ENCODE data around the gene ANGPTL2.

ANGPTL2 gene

DNA sequence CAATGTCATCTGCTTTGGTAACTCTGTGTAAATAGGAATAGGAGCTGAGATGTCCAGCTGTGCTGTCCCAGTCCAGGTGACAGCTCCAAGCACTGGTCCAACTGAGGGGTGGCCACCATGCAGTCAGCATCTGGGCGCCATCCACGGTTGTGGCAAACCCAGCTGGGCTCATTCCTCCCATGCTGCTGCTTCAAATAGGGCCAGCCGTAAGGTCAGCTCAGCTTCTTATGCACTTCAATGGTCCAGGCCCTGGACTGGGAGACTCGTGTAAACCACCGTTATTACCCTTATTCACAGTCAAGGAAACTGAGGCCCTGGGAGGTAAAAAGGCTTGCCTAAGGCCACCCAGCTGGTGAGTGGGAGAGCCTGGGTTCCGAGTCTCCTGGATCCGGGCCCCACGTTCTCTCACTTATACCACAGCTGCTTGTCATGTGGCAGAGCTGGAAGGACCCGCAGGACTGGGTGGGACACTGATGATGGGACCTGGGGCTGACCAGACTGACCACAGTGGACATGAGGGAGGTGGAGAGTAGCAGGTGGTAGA is 38.7 kb upstream of the ANGPTL2 start:
- TF ChIP-seq, protein P1, sequence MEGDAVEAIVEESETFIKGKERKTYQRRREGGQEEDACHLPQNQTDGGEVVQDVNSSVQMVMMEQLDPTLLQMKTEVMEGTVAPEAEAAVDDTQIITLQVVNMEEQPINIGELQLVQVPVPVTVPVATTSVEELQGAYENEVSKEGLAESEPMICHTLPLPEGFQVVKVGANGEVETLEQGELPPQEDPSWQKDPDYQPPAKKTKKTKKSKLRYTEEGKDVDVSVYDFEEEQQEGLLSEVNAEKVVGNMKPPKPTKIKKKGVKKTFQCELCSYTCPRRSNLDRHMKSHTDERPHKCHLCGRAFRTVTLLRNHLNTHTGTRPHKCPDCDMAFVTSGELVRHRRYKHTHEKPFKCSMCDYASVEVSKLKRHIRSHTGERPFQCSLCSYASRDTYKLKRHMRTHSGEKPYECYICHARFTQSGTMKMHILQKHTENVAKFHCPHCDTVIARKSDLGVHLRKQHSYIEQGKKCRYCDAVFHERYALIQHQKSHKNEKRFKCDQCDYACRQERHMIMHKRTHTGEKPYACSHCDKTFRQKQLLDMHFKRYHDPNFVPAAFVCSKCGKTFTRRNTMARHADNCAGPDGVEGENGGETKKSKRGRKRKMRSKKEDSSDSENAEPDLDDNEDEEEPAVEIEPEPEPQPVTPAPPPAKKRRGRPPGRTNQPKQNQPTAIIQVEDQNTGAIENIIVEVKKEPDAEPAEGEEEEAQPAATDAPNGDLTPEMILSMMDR (IDR thresholded peaks at IDR 0.05; ENCODE audit: extremely low read depth, missing control alignments) = no peak
- no peak for DNase-seq (ENCODE audit: low spot score)

DNA sequence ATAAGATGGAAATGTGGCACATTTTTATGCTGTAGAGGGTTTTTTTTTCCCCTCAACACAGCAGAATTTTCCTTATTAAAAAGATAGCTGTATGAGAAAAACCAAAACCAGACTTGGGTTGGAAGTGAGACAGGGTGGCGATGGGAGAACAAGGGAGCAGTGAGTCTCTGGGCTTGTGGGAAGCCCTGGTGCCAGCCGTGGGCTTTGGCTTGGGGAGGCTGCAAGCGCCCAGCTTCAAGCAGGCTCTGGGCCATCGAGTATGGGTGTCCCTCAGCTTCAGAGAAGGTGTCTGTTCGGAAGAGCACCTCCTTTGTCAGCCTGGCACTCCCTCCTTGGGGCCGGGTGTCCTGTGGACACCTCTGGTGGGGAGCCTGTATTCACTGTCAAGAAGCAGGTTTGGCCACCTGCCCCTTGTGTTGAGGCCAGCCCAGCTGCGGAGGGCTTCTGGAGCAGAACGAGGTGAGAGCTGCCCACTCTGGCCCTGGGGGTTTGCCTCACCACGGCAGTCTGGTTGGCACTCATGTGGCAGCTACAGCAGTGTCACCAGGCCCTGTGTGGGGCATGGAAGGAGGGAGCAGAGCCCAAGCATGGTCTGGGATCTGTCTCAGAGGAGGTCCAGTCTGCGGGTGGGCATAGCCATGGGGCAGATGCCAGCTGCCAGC is 37.6 kb upstream of the ANGPTL2 start:
- TF ChIP-seq, protein P1 (IDR thresholded peaks at IDR 0.05; ENCODE audit: extremely low read depth, missing control alignments) = no peak
- no peak for DNase-seq (ENCODE audit: low spot score)

DNA sequence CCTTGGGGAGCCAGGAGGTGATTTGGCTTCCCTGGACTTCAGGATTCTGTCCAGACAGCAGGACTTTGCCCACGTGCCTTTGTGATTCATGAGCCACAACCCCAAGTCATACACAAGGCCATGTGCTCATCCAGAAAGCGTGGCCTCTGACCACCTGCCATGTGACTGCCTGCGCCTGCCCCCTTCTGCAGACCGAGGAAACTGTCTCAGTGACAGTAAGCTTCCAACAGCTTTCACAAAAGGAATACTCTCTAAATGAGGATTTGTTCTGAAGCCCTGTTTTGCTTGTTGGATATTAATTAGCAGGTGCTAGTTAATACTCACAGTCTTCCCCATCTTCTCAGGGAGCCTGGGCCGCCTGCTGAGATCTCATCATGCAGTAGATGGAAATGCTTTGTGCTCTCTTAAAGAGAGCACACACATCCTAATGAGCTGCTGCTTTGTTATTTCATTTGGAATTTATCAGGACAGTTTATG is 36.9 kb upstream of the ANGPTL2 start:
- TF ChIP-seq, protein P1 (IDR thresholded peaks at IDR 0.05; ENCODE audit: extremely low read depth, missing control alignments) = no peak
- DNase-seq (ENCODE audit: low spot score) = no peak

GRCh38 chr9:127158786-127159324 is 36.4 kb upstream of the ANGPTL2 start:
- no peak for DNase-seq (ENCODE audit: low spot score)
- TF ChIP-seq, protein P1 (IDR thresholded peaks at IDR 0.05; ENCODE audit: extremely low read depth, missing control alignments) = no peak

GRCh38 chr9:127155314-127155960 is 33.0 kb upstream of the ANGPTL2 start:
- DNase-seq (ENCODE audit: low spot score) = no peak

GRCh38 chr9:127154390-127155191 is 32.2 kb upstream of the ANGPTL2 start:
- DNase-seq (ENCODE audit: low spot score) = peak; percentile 41
- TF ChIP-seq, protein P1 (IDR thresholded peaks at IDR 0.05; ENCODE audit: extremely low read depth, missing control alignments) = no peak

More at GRCh38 chr9:127155314-127155960, 33.0 kb upstream of the ANGPTL2 start:
- TF ChIP-seq, protein P1 (IDR thresholded peaks at IDR 0.05; ENCODE audit: extremely low read depth, missing control alignments) = no peak
